ENCODE measurements around the gene BMX.

The BMX gene

GRCh38 chrX:15500497-15500966 lies at the start of gene BMX:
BMX (plus strand) TSS chrX:15500807; CDS start chrX:15508354, 7,547 bp downstream.
- DNase-seq, result peak; percentile 40

- DNase-seq, result no peak
Measured at GRCh38 chrX:15451913-15452312, 48.7 kb upstream of the BMX start.

- DNase-seq, result no peak
Measured at GRCh38 chrX:15464704-15465103, 35.9 kb upstream of the BMX start.

GRCh38 chrX:15465347-15465746 lies 35.3 kb upstream of the BMX start:
- no peak for DNase-seq

GRCh38 chrX:15465896-15466651 lies 34.5 kb upstream of the BMX start:
- no peak for DNase-seq

- no peak for DNase-seq
Measured at GRCh38 chrX:15468036-15468435, 32.6 kb upstream of the BMX start.

GRCh38 chrX:15469613-15470012 lies 31.0 kb upstream of the BMX start:
- DNase-seq, result no peak

- peak; percentile 53 for DNase-seq
Measured at GRCh38 chrX:15471028-15471427, 29.6 kb upstream of the BMX start.

- DNase-seq, result no peak
Measured at GRCh38 chrX:15472531-15472930, 28.1 kb upstream of the BMX start.

GRCh38 chrX:15474028-15474427 lies 26.6 kb upstream of the BMX start:
- no peak for DNase-seq

GRCh38 chrX:15475021-15475420 lies 25.6 kb upstream of the BMX start:
- no peak for DNase-seq

GRCh38 chrX:15475486-15475885 lies 25.1 kb upstream of the BMX start:
- no peak for DNase-seq

- no peak for DNase-seq
Measured at GRCh38 chrX:15483891-15484290, 16.7 kb upstream of the BMX start.

GRCh38 chrX:15492469-15492868 lies 8.1 kb upstream of the BMX start:
- no peak for DNase-seq

- peak; percentile 74 for DNase-seq
Measured at GRCh38 chrX:15493118-15493962, 7.3 kb upstream of the BMX start, which contains the start of gene PIR. PIR (minus strand) TSS chrX:15493333; CDS start chrX:15491257, 2,076 bp downstream.

GRCh38 chrX:15495801-15496200 lies 4.8 kb upstream of the BMX start:
- DNase-seq, result no peak

- no peak for DNase-seq
Measured at GRCh38 chrX:15496824-15497223, 3.8 kb upstream of the BMX start.

- no peak for DNase-seq
Measured at GRCh38 chrX:15497865-15498264, 2.7 kb upstream of the BMX start.

GRCh38 chrX:15498741-15499140 lies 1.9 kb upstream of the BMX start:
- DNase-seq, result no peak

GRCh38 chrX:15499976-15500375 lies 631 bp upstream of the BMX start:
- no peak for DNase-seq

GRCh38 chrX:15501506-15501905 lies 899 bp downstream of the BMX start:
- DNase-seq, result no peak

GRCh38 chrX:15504661-15505060 lies 4.1 kb downstream of the BMX start:
- DNase-seq, result no peak

GRCh38 chrX:15505101-15505500 lies 4.5 kb downstream of the BMX start:
- no peak for DNase-seq

GRCh38 chrX:15507005-15507404 lies 6.4 kb downstream of the BMX start:
- no peak for DNase-seq

Measured in left hindlimb (tissue), 1 donor.